HG03442 (cell line): ENCODE data around the gene HIPK2.

ENCODE experiments used
- ATAC-seq: cut with Tn5 transposase; IDR thresholded peaks from one replicate; pipeline ENCODE4 v1.9.1; 2021; ENCODE audit warnings: mild to moderate bottlenecking, moderate library complexity; ENCODE audit not compliant: unreplicated experiment

The HIPK2 gene

GRCh38 chr7:139523968-139524815 lies 253.6 kb downstream of the HIPK2 start:
- ATAC-seq, result no peak

- ATAC-seq, result no peak
These were observed 254.4 kb downstream of the HIPK2 start, which contains the start of gene CLEC2L for GRCh38 chr7:139523199-139523941. CLEC2L (plus strand) TSS chr7:139523685; CDS start chr7:139523928, 243 bp downstream.

GRCh38 chr7:139522830-139523198 lies 255.0 kb downstream of the HIPK2 start:
- no peak for ATAC-seq

- no peak for ATAC-seq
These were observed 256.4 kb downstream of the HIPK2 start for GRCh38 chr7:139521439-139521838.

- ATAC-seq, result no peak
These were observed 262.5 kb downstream of the HIPK2 start for GRCh38 chr7:139515266-139515665.
